Erythroblast (primary cell): ENCODE data around the gene PAX3.

ENCODE experiments used
- GATA1 ChIP-seq: IDR thresholded peaks from 2 replicates; pipeline ENCODE4 v1.6.1; 2011; ENCODE audit warnings: low read depth, mild to moderate bottlenecking, control low read depth, low read length, moderate library complexity
- POLR2A ChIP-seq: IDR thresholded peaks from 2 replicates; pipeline ENCODE4 v1.6.1; 2011; ENCODE audit warnings: mild to moderate bottlenecking, low read length

GRCh38 chr2:222319586-222320435 is 21.0 kb upstream of the PAX3 start:
- TF ChIP-seq POLR2A (no peak), GATA1 (no peak)
